MM.1S (cell line): ENCODE data around the gene STAB1.

ENCODE experiments used
- CTCF ChIP-seq: fragments of 300-600 bp; sonication (generic); IDR thresholded peaks from 2 replicates; pipeline ENCODE4 v1.5.1; 2016; ENCODE audit warnings: antibody characterized with exemption, low read length, mixed read lengths
- EZH2 ChIP-seq: fragments of 300-600 bp; sonication (generic); optimal IDR thresholded peaks from 2 replicates; pipeline ENCODE3; 2017; ENCODE audit warnings: low read depth, mild to moderate bottlenecking, antibody characterized with exemption, low read length, mixed read lengths

GRCh38 chr3:52536112-52536368, 40.9 kb downstream of the STAB1 start:
- TF ChIP-seq CTCF, result no peak
- TF ChIP-seq EZH2, result no peak
